ENCODE data around the gene GHDC. TPM values are rescaled to one million over a fixed set of nuclear protein-coding genes. Genes with fewer than 3 reads are reported as not detected.
"Not testable (repeated sequence)": the region's sequence is repeated elsewhere in the genome, so short reads cannot be mapped to it uniquely, and the experiment has no call there.

GHDC gene
- total and polyA plus RNA-seq, 9 donors: 9.2 to 40.1 (median 30.4) TPM

DNA sequence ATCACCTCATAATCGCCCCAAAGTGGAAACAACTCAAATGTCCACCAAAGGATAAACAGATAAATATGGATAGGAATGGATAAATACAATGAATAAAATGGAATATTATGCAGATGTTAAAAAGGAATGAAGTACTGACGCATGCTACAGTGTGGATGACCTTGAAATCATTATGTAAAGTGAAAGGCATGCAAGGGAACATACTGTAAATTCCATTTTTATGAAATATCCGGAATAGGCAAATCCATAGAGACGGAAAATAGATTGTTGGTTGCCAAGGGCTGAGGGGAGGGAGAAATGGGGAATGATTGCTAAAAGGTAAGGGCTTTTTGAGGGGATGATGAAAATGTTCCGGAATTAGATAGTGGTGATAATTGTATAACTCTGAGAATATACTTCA is 45.9 kb upstream of the GHDC start:
- H3K36me3 ChIP-seq: no peaks in the 10 kb centered on the region
- H3K4me1 ChIP-seq (ENCODE audit: insufficient read depth): peaks cover 12% of the 10 kb centered on the region
- H3K9me3 ChIP-seq: no peaks in the 10 kb centered on the region
- no peak overlapping the region for H3K27ac ChIP-seq
- 66 to 75% (median 67%) methylated on average over 5 of the region's 5 CpGs for WGBS, 3 donors
- H3K4me3 ChIP-seq: no peak overlapping the region
- TF ChIP-seq, protein P1, sequence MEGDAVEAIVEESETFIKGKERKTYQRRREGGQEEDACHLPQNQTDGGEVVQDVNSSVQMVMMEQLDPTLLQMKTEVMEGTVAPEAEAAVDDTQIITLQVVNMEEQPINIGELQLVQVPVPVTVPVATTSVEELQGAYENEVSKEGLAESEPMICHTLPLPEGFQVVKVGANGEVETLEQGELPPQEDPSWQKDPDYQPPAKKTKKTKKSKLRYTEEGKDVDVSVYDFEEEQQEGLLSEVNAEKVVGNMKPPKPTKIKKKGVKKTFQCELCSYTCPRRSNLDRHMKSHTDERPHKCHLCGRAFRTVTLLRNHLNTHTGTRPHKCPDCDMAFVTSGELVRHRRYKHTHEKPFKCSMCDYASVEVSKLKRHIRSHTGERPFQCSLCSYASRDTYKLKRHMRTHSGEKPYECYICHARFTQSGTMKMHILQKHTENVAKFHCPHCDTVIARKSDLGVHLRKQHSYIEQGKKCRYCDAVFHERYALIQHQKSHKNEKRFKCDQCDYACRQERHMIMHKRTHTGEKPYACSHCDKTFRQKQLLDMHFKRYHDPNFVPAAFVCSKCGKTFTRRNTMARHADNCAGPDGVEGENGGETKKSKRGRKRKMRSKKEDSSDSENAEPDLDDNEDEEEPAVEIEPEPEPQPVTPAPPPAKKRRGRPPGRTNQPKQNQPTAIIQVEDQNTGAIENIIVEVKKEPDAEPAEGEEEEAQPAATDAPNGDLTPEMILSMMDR (IDR thresholded peaks at IDR 0.05): no peak
- TF ChIP-seq POLR2A (IDR thresholded peaks at IDR 0.05) (no peak), EP300 (IDR thresholded peaks at IDR 0.05) (no peak)
- H3K27me3 ChIP-seq: no peaks in the 10 kb centered on the region
- DNase-seq: no peak
- intact Hi-C loops (cut with DNase I): no loop called here

DNA sequence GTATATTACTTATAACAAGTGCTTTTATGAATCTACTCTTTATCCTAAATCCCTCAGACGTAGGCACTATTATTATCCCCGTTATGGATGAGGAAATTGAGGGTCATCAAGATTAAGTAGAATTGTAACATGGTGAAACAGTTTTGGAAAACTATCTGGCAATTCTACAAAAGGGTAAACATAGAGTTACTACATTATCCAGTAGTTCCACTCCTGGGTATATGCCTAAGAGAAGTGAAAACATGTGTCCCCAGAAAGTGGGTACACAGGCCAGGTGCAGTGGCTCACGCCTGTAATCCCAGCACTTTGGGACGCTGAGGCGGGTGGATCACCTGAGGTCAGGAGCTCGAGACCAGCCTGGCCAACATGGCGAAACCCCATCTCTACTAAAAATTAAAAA is 45.3 kb upstream of the GHDC start:
- H3K4me3 ChIP-seq; intact Hi-C loops (cut with DNase I); H3K9me3 ChIP-seq; H3K27me3 ChIP-seq; DNase-seq; H3K27ac ChIP-seq; H3K36me3 ChIP-seq: not testable (repeated sequence)
- WGBS, 3 donors: 83 to 87% (median 87%) methylated on average over 7 of the region's 7 CpGs
- peaks cover 10% of the 10 kb centered on the region for H3K4me1 ChIP-seq (ENCODE audit: insufficient read depth)

DNA sequence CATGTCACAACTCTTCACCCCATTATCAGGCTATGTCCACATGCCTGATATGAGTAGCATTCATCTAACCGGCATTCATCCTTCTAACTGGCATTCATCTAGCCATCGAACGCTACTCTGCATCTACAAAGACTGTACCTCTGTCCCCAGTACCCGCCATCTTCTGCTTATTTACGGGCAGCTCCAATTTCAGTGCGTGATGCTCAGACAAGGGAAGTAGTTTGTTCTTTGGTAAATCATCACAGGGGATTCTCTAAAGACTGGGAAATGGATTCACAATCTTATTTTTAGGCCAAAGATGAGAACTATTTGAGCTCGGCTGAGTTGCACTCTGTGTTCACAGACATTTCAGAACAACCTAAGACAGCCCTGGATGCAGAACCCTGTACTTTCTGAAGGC is 42.5 kb upstream of the GHDC start:
- 52 to 76% (median 60%) methylated on average over 7 of the region's 7 CpGs for WGBS, 3 donors

DNA sequence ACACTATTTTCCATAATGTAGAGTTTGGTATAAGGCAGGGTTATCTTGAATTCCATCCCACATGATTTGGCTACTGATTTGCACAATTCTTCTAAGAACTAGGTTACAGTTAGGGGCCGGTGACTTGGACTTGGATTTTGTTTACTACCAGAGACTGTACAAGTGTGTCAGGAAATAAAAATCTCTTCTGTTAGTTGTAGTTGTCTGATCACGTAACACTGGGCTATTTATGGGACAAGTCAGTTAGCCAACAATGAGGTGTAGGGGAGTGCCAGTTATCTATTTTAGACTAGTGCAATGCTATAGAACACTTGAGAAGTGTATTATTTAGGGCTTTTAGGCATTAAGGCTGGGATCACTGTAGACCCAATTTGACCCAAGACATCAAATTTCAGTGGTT is 39.7 kb upstream of the GHDC start:
- H3K36me3 ChIP-seq: no peaks in the 10 kb centered on the region
- no peak overlapping the region for H3K27ac ChIP-seq
- intact Hi-C loops (cut with DNase I): no loop called here
- H3K9me3 ChIP-seq: no peaks in the 10 kb centered on the region
- 53 to 55% (median 53%) methylated on average over 2 of the region's 2 CpGs for WGBS, 3 donors
- no peak overlapping the region for H3K4me3 ChIP-seq
- no peak for DNase-seq
- peaks cover 12% of the 10 kb centered on the region for H3K4me1 ChIP-seq (ENCODE audit: insufficient read depth)
- no peaks in the 10 kb centered on the region for H3K27me3 ChIP-seq
- TF ChIP-seq POLR2A (IDR thresholded peaks at IDR 0.05) (no peak), EP300 (IDR thresholded peaks at IDR 0.05) (no peak)
- TF ChIP-seq, protein P1 (IDR thresholded peaks at IDR 0.05): no peak

More for the DNA sequence above, 42.5 kb upstream of the GHDC start:
- TF ChIP-seq, protein P1 (IDR thresholded peaks at IDR 0.05): no peak
- TF ChIP-seq EP300 (IDR thresholded peaks at IDR 0.05) (no peak), POLR2A (IDR thresholded peaks at IDR 0.05) (no peak)
- H3K36me3 ChIP-seq: no peaks in the 10 kb centered on the region
- peaks cover 12% of the 10 kb centered on the region for H3K4me1 ChIP-seq (ENCODE audit: insufficient read depth)
- DNase-seq: no peak
- H3K27me3 ChIP-seq: no peaks in the 10 kb centered on the region
- no peak overlapping the region for H3K27ac ChIP-seq
- H3K4me3 ChIP-seq: no peak overlapping the region
- intact Hi-C loops (cut with DNase I): no loop called here
- no peaks in the 10 kb centered on the region for H3K9me3 ChIP-seq

DNA sequence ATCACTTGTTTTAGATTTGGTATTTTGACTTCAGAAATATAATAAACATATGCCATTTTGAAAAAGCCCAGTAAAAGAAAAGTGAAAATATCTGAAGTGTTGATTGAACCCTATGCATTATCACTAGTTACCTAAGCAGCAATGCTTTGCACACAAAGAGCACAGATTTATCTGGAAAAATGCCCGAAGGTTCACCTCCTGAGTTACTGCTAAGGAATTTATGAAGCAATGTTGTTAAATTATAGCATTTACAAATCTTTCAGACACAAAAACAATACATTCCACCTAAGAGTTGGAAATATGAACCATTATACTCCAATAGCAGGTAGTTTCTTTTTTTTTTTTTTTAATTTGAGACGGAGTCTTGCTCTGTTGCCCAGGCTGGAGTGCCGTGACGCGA is 38.9 kb upstream of the GHDC start:
- no peaks in the 10 kb centered on the region for H3K27me3 ChIP-seq
- intact Hi-C loops (cut with DNase I): no loop called here
- no peaks in the 10 kb centered on the region for H3K36me3 ChIP-seq
- no peaks in the 10 kb centered on the region for H3K9me3 ChIP-seq
- TF ChIP-seq, protein P1 (IDR thresholded peaks at IDR 0.05): no peak
- TF ChIP-seq POLR2A (IDR thresholded peaks at IDR 0.05) (no peak), EP300 (IDR thresholded peaks at IDR 0.05) (no peak)
- H3K4me3 ChIP-seq: no peak overlapping the region
- WGBS, 3 donors: 80 to 87% (median 81%) methylated on average over 5 of the region's 5 CpGs
- no peak for DNase-seq
- no peak overlapping the region for H3K27ac ChIP-seq
- peaks cover 14% of the 10 kb centered on the region for H3K4me1 ChIP-seq (ENCODE audit: insufficient read depth)
